Stimulated activated naive CD8-positive, alpha-beta T cell treated with anti-CD3 and anti-CD28 coated beads, Interleukin-15, Interleukin-2, amounts not matched to agents 100 ng/mL and 50 ng/mL, for 24 hours (primary cell): ENCODE results near the gene SHC3.

Experiments
- H3K27ac Mint-ChIP-seq: one replicate; pipeline ENCODE4 v1.8.0; 2021; ENCODE audit warnings: mild to moderate bottlenecking, mixed read lengths
- H3K27me3 Mint-ChIP-seq: one replicate; pipeline ENCODE4 v1.8.0; 2021; ENCODE audit warnings: mixed read lengths
- H3K36me3 Mint-ChIP-seq: one replicate; pipeline ENCODE4 v1.8.0; 2021; ENCODE audit warnings: low read depth, mixed read lengths
- H3K4me1 Mint-ChIP-seq: one replicate; pipeline ENCODE4 v1.8.0; 2021; ENCODE audit warnings: low read depth, mixed read lengths
- H3K4me3 Mint-ChIP-seq: one replicate; pipeline ENCODE4 v1.8.0; 2021; ENCODE audit warnings: mild to moderate bottlenecking, mixed read lengths
- H3K9me3 Mint-ChIP-seq: one replicate; pipeline ENCODE4 v1.8.0; 2021; ENCODE audit warnings: mixed read lengths

SHC3 gene

GRCh38 chr9:89010526-89011111, 168.0 kb downstream of the SHC3 start:
- Mint-ChIP-seq H3K4me3 (no peak overlapping the region), H3K36me3 (no peaks in the 10 kb centered on the region), H3K4me1 (no peaks in the 10 kb centered on the region), H3K27ac (no peak overlapping the region), H3K27me3 (peaks cover 7% of the 10 kb centered on the region), H3K9me3 (no peaks in the 10 kb centered on the region)

GRCh38 chr9:89010056-89010455, 168.6 kb downstream of the SHC3 start:
- H3K4me3 Mint-ChIP-seq = no peak overlapping the region
- no peaks in the 10 kb centered on the region for H3K36me3 Mint-ChIP-seq
- H3K27me3 Mint-ChIP-seq = peaks cover 7% of the 10 kb centered on the region

GRCh38 chr9:89009546-89009840, 169.1 kb downstream of the SHC3 start:
- Mint-ChIP-seq H3K4me3 (no peak overlapping the region), H3K4me1 (no peaks in the 10 kb centered on the region), H3K27ac (no peak overlapping the region)

More at GRCh38 chr9:89010056-89010455, 168.6 kb downstream of the SHC3 start:
- no peak overlapping the region for H3K27ac Mint-ChIP-seq
- H3K9me3 Mint-ChIP-seq = no peaks in the 10 kb centered on the region
- no peaks in the 10 kb centered on the region for H3K4me1 Mint-ChIP-seq

GRCh38 chr9:89008744-89009545, 169.7 kb downstream of the SHC3 start:
- Mint-ChIP-seq H3K27me3 (peaks cover 7% of the 10 kb centered on the region), H3K9me3 (no peaks in the 10 kb centered on the region), H3K4me1 (no peaks in the 10 kb centered on the region), H3K4me3 (no peak overlapping the region), H3K27ac (no peak overlapping the region), H3K36me3 (no peaks in the 10 kb centered on the region)

More at GRCh38 chr9:89009546-89009840, 169.1 kb downstream of the SHC3 start:
- H3K9me3 Mint-ChIP-seq = no peaks in the 10 kb centered on the region
- H3K36me3 Mint-ChIP-seq = no peaks in the 10 kb centered on the region
- peaks cover 7% of the 10 kb centered on the region for H3K27me3 Mint-ChIP-seq

GRCh38 chr9:89008055-89008743, 170.4 kb downstream of the SHC3 start:
- H3K36me3 Mint-ChIP-seq = no peaks in the 10 kb centered on the region
- no peak overlapping the region for H3K4me3 Mint-ChIP-seq
- H3K4me1 Mint-ChIP-seq = no peaks in the 10 kb centered on the region
- no peak overlapping the region for H3K27ac Mint-ChIP-seq
- no peaks in the 10 kb centered on the region for H3K9me3 Mint-ChIP-seq
- H3K27me3 Mint-ChIP-seq = peaks cover 7% of the 10 kb centered on the region

- Mint-ChIP-seq H3K27ac (no peak overlapping the region), H3K9me3 (no peaks in the 10 kb centered on the region), H3K27me3 (peaks cover 11% of the 10 kb centered on the region), H3K4me1 (no peaks in the 10 kb centered on the region), H3K4me3 (no peak overlapping the region), H3K36me3 (no peaks in the 10 kb centered on the region)
Measured at GRCh38 chr9:89006996-89007967, 171.3 kb downstream of the SHC3 start.

- Mint-ChIP-seq H3K27ac (no peak overlapping the region), H3K9me3 (no peaks in the 10 kb centered on the region), H3K4me1 (no peaks in the 10 kb centered on the region), H3K4me3 (no peak overlapping the region), H3K27me3 (peaks cover 21% of the 10 kb centered on the region), H3K36me3 (no peaks in the 10 kb centered on the region)
Measured at GRCh38 chr9:89006267-89006666, 172.4 kb downstream of the SHC3 start.

- H3K4me3 Mint-ChIP-seq = no peak overlapping the region
- no peaks in the 10 kb centered on the region for H3K9me3 Mint-ChIP-seq
- no peak overlapping the region for H3K27ac Mint-ChIP-seq
- no peaks in the 10 kb centered on the region for H3K4me1 Mint-ChIP-seq
- H3K36me3 Mint-ChIP-seq = no peaks in the 10 kb centered on the region
- H3K27me3 Mint-ChIP-seq = peaks cover 21% of the 10 kb centered on the region
Measured at GRCh38 chr9:89005323-89005722, 173.3 kb downstream of the SHC3 start.

- Mint-ChIP-seq H3K27me3 (peaks cover 21% of the 10 kb centered on the region), H3K36me3 (no peaks in the 10 kb centered on the region), H3K4me1 (no peaks in the 10 kb centered on the region), H3K27ac (no peak overlapping the region), H3K4me3 (no peak overlapping the region), H3K9me3 (no peaks in the 10 kb centered on the region)
Measured at GRCh38 chr9:89002987-89003386, 175.6 kb downstream of the SHC3 start.

- Mint-ChIP-seq H3K4me3 (no peak overlapping the region), H3K27ac (no peak overlapping the region), H3K9me3 (no peaks in the 10 kb centered on the region), H3K4me1 (no peaks in the 10 kb centered on the region), H3K36me3 (no peaks in the 10 kb centered on the region), H3K27me3 (peaks cover 20% of the 10 kb centered on the region)
Measured at GRCh38 chr9:89001917-89002540, 176.6 kb downstream of the SHC3 start.

GRCh38 chr9:89000973-89001916, 177.4 kb downstream of the SHC3 start:
- Mint-ChIP-seq H3K9me3 (no peaks in the 10 kb centered on the region), H3K27ac (no peak overlapping the region), H3K36me3 (no peaks in the 10 kb centered on the region), H3K27me3 (peaks cover 16% of the 10 kb centered on the region), H3K4me3 (no peak overlapping the region), H3K4me1 (no peaks in the 10 kb centered on the region)

GRCh38 chr9:89000371-89000781, 178.2 kb downstream of the SHC3 start:
- Mint-ChIP-seq H3K9me3 (no peaks in the 10 kb centered on the region), H3K27ac (no peak overlapping the region), H3K36me3 (no peaks in the 10 kb centered on the region), H3K4me3 (no peak overlapping the region), H3K27me3 (peaks cover 18% of the 10 kb centered on the region), H3K4me1 (no peaks in the 10 kb centered on the region)

- Mint-ChIP-seq H3K36me3 (no peaks in the 10 kb centered on the region), H3K4me3 (no peak overlapping the region), H3K27me3 (peaks cover 28% of the 10 kb centered on the region), H3K4me1 (no peaks in the 10 kb centered on the region), H3K9me3 (no peaks in the 10 kb centered on the region), H3K27ac (no peak overlapping the region)
Measured at GRCh38 chr9:88998911-88999310, 179.7 kb downstream of the SHC3 start.
